Sigmoid colon (tissue), 4 donors: ENCODE data around the gene TCEAL9.

Experiments
- CTCF ChIP-seq, 4 experiments: fragments of 450-650 bp in 3 of 4; fragments of 200-600 bp in 1 of 4; IDR thresholded peaks; one replicate each; pipeline ENCODE4 v1.5.1; 2016 to 2019; ENCODE audit warnings: antibody characterized with exemption in 4 of 4, mild to moderate bottlenecking in 3 of 4, moderate library complexity in 2 of 4
- EP300 ChIP-seq, 4 donors: sonication (generic); formaldehyde crosslinking; IDR thresholded peaks; one replicate each; pipeline ENCODE4 v1.6.1; 2017; ENCODE audit warnings: antibody characterized with exemption in 4 of 4

- TF ChIP-seq CTCF (IDR thresholded peaks at IDR 0.05) (no peak), EP300 (IDR thresholded peaks at IDR 0.05) (no peak)
Observed at GRCh38 chrX:103338663-103339062, 17.6 kb upstream of the TCEAL9 start.
